Measurements from ENCODE around the gene ACER3. TPM values are rescaled to one million over a fixed set of nuclear protein-coding genes. Genes with fewer than 3 reads are reported as not detected.

The ACER3 gene
- total and polyA plus RNA-seq, 2 donors (not counting 1 experiment from before 2014, with no cell fraction given) = 3.3 to 12.9 TPM

GRCh38 chr11:77040889-77041288, 180.2 kb downstream of the ACER3 start:
- H3K4me3 Mint-ChIP-seq = peak overlapping the region; percentile 49
- Histone ChIP-seq H3K4me1 (ENCODE audit: control insufficient read depth in 2 of 2, insufficient read depth in 2 of 2, low read length in 2 of 2) (peaks cover 23 to 24% of the 10 kb centered on the region in 2 donors), H3K9me3 (ENCODE audit: control extremely low read depth in 1 of 3, control insufficient read depth in 2 of 3, insufficient read depth in 1 of 3, low read length in 2 of 3) (peaks cover 0 to 14% (median 0%) of the 10 kb centered on the region in 3 donors), H3K36me3 (replicated peaks in 1 of 2; ENCODE audit: control extremely low read depth in 1 of 2, control insufficient read depth in 1 of 2, extremely low read depth in 1 of 2, insufficient read depth in 2 of 2, low read length in 1 of 2) (no peaks in the 10 kb centered on the region), H4K20me1 (ENCODE audit: control insufficient read depth, insufficient read depth, low read length, poor library complexity, severe bottlenecking) (no peaks in the 10 kb centered on the region), H3K4me3 (ENCODE audit: control extremely low read depth in 1 of 5, extremely low read depth in 1 of 5, insufficient read depth in 1 of 5, low read depth in 2 of 5, low read length in 4 of 5) (no peak overlapping the region), H3K27ac (ENCODE audit: low read length in 2 of 2) (no peak overlapping the region), H3K9ac (ENCODE audit: low read length) (no peak overlapping the region), H3K4me2 (replicated peaks; ENCODE audit: low read depth, low read length, poor library complexity, severe bottlenecking) (no peak overlapping the region), H3K27me3 (replicated peaks in 1 of 4; ENCODE audit: control extremely low read depth in 1 of 4, control insufficient read depth in 3 of 4, insufficient read depth in 4 of 4, low read length in 3 of 4) (peaks cover 0 to 68% (median 29%) of the 10 kb centered on the region in 4 experiments), H2AFZ (ENCODE audit: insufficient read depth, low read depth, low read length, poor library complexity, severe bottlenecking) (no peak overlapping the region), H3K79me2 (ENCODE audit: control insufficient read depth, insufficient read depth, low read length) (no peaks in the 10 kb centered on the region)
- H3K4me1 Mint-ChIP-seq = peaks cover 24% of the 10 kb centered on the region
- no peaks in the 10 kb centered on the region for H3K9me3 Mint-ChIP-seq (ENCODE audit: insufficient read depth)
- intact Hi-C loops (cut with micrococcal nuclease) = no loop called here
- 97% methylated on average over 11 of the region's 13 CpGs for WGBS (ENCODE audit: insufficient coverage)
- DNase-seq (no peak), ATAC-seq (ENCODE audit: low read depth) (no peak)
- no peak overlapping the region for H3K27ac Mint-ChIP-seq
- ChIA-PET POLR2A (no interaction called here), CTCF (interaction anchor here (0.7 kb wide), 1 partner anchor 11 kb away, joined by 3 read pairs; no protein-coding TSS in a partner anchor)
- H3K27me3 Mint-ChIP-seq = peaks cover 66% of the 10 kb centered on the region
- TF ChIP-seq EZH2 (IDR thresholded peaks at IDR 0.05; ENCODE audit: borderline replicate concordance, insufficient read depth, low read depth, low read length, poor library complexity, severe bottlenecking) (no peak), CTCF (IDR thresholded peaks at IDR 0.05) (no peak)

GRCh38 chr11:77042111-77042726, 181.5 kb downstream of the ACER3 start:
- no peaks in the 10 kb centered on the region for H3K79me2 ChIP-seq (ENCODE audit: control insufficient read depth, insufficient read depth, low read length)

More at GRCh38 chr11:77042111-77042726, 181.5 kb downstream of the ACER3 start:
- 94% methylated on average over 7 of the region's 13 CpGs for WGBS (ENCODE audit: insufficient coverage)
- ChIA-PET CTCF (no interaction called here), POLR2A (no interaction called here)
- H3K9me3 ChIP-seq (ENCODE audit: control extremely low read depth in 1 of 3, control insufficient read depth in 2 of 3, insufficient read depth in 1 of 3, low read length in 2 of 3) = peaks cover 0 to 14% (median 0%) of the 10 kb centered on the region in 3 donors
- H4K20me1 ChIP-seq (ENCODE audit: control insufficient read depth, insufficient read depth, low read length, poor library complexity, severe bottlenecking) = no peaks in the 10 kb centered on the region
- Mint-ChIP-seq H3K27ac (no peak overlapping the region), H3K9me3 (ENCODE audit: insufficient read depth) (no peaks in the 10 kb centered on the region), H3K4me3 (no peak overlapping the region), H3K4me1 (peaks cover 29% of the 10 kb centered on the region), H3K27me3 (peaks cover 64% of the 10 kb centered on the region)
- intact Hi-C loops (cut with micrococcal nuclease) = no loop called here
- ATAC-seq (ENCODE audit: low read depth) = no peak
- H3K27ac ChIP-seq (ENCODE audit: low read length in 2 of 2) = no peak overlapping the region
- TF ChIP-seq EZH2 (IDR thresholded peaks at IDR 0.05; ENCODE audit: borderline replicate concordance, insufficient read depth, low read depth, low read length, poor library complexity, severe bottlenecking) = no peak
- H3K36me3 ChIP-seq (replicated peaks in 1 of 2; ENCODE audit: control extremely low read depth in 1 of 2, control insufficient read depth in 1 of 2, extremely low read depth in 1 of 2, insufficient read depth in 2 of 2, low read length in 1 of 2) = no peaks in the 10 kb centered on the region
- no peak for DNase-seq
- H3K4me2 ChIP-seq (replicated peaks; ENCODE audit: low read depth, low read length, poor library complexity, severe bottlenecking) = no peak overlapping the region
- peaks cover 0 to 66% (median 30%) of the 10 kb centered on the region in 4 experiments for H3K27me3 ChIP-seq (replicated peaks in 1 of 4; ENCODE audit: control extremely low read depth in 1 of 4, control insufficient read depth in 3 of 4, insufficient read depth in 4 of 4, low read length in 3 of 4)
- H3K4me1 ChIP-seq (ENCODE audit: control insufficient read depth in 2 of 2, insufficient read depth in 2 of 2, low read length in 2 of 2) = peaks cover 29 to 31% of the 10 kb centered on the region in 2 donors
- H2AFZ ChIP-seq (ENCODE audit: insufficient read depth, low read depth, low read length, poor library complexity, severe bottlenecking) = no peak overlapping the region
- no peak overlapping the region for H3K4me3 ChIP-seq (ENCODE audit: control extremely low read depth in 1 of 5, extremely low read depth in 1 of 5, insufficient read depth in 1 of 5, low read depth in 2 of 5, low read length in 4 of 5)
- H3K9ac ChIP-seq (ENCODE audit: low read length) = no peak overlapping the region
